ENCODE data around the gene BRK1.

DNA sequence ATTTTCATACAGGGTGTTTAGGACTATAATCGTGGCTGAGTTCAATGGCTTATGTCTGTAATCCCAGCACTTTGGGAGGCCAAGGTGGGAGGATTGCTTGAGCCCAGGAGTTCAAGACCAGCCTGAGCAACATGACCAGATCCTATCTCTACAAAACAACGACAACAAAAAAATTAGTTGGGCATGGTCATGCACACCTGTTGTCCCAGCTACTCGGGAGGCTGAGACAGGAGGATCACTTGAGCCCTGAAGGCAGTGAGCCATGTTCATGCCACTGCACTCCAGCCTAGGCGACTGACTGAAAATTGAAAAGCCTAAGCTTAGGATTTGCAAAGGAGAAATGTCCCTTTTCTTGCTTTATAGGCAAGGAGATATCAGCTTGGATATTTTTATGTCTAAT lies 1.5 kb downstream of the BRK1 start:
- TF ChIP-seq TCF4 (CRISPR knock-in tag; IDR thresholded peaks at IDR 0.05; ENCODE audit: borderline replicate concordance) (no peak), ZFP30 (CRISPR knock-in tag; IDR thresholded peaks at IDR 0.05) (no peak), ZNF565 (CRISPR knock-in tag; conservative IDR thresholded peaks at IDR 0.05; ENCODE audit: low read depth) (no peak), OSR1 (CRISPR knock-in tag; IDR thresholded peaks at IDR 0.05) (no peak), GLIS3 (CRISPR knock-in tag; IDR thresholded peaks at IDR 0.05) (no peak), ARNTL (CRISPR knock-in tag; IDR thresholded peaks at IDR 0.05; ENCODE audit: borderline replicate concordance, low read depth) (no peak), ZFP3 (CRISPR knock-in tag; IDR thresholded peaks at IDR 0.05) (no peak), ZNF70 (CRISPR knock-in tag; IDR thresholded peaks at IDR 0.05) (no peak), CSDC2 (CRISPR knock-in tag; IDR thresholded peaks at IDR 0.05) (no peak), ZNF8 (CRISPR knock-in tag; IDR thresholded peaks at IDR 0.05) (no peak)
- TF ChIP-seq, protein P1, sequence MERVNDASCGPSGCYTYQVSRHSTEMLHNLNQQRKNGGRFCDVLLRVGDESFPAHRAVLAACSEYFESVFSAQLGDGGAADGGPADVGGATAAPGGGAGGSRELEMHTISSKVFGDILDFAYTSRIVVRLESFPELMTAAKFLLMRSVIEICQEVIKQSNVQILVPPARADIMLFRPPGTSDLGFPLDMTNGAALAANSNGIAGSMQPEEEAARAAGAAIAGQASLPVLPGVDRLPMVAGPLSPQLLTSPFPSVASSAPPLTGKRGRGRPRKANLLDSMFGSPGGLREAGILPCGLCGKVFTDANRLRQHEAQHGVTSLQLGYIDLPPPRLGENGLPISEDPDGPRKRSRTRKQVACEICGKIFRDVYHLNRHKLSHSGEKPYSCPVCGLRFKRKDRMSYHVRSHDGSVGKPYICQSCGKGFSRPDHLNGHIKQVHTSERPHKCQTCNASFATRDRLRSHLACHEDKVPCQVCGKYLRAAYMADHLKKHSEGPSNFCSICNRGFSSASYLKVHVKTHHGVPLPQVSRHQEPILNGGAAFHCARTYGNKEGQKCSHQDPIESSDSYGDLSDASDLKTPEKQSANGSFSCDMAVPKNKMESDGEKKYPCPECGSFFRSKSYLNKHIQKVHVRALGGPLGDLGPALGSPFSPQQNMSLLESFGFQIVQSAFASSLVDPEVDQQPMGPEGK (CRISPR knock-in tag; IDR thresholded peaks at IDR 0.05; ENCODE audit: borderline replicate concordance): no peak
- TF ChIP-seq, protein P2, sequence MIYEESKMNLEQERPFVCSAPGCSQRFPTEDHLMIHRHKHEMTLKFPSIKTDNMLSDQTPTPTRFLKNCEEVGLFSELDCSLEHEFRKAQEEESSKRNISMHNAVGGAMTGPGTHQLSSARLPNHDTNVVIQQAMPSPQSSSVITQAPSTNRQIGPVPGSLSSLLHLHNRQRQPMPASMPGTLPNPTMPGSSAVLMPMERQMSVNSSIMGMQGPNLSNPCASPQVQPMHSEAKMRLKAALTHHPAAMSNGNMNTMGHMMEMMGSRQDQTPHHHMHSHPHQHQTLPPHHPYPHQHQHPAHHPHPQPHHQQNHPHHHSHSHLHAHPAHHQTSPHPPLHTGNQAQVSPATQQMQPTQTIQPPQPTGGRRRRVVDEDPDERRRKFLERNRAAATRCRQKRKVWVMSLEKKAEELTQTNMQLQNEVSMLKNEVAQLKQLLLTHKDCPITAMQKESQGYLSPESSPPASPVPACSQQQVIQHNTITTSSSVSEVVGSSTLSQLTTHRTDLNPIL (CRISPR knock-in tag; IDR thresholded peaks at IDR 0.05; ENCODE audit: low read depth): no peak
- TF ChIP-seq, protein P3, sequence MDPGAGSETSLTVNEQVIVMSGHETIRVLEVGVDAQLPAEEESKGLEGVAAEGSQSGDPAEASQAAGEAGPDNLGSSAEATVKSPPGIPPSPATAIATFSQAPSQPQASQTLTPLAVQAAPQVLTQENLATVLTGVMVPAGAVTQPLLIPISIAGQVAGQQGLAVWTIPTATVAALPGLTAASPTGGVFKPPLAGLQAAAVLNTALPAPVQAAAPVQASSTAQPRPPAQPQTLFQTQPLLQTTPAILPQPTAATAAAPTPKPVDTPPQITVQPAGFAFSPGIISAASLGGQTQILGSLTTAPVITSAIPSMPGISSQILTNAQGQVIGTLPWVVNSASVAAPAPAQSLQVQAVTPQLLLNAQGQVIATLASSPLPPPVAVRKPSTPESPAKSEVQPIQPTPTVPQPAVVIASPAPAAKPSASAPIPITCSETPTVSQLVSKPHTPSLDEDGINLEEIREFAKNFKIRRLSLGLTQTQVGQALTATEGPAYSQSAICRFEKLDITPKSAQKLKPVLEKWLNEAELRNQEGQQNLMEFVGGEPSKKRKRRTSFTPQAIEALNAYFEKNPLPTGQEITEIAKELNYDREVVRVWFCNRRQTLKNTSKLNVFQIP (CRISPR knock-in tag; IDR thresholded peaks at IDR 0.05; ENCODE audit: borderline replicate concordance, low read depth): no peak

Measured in SK-N-SH treated with all-trans-retinoic acid at 6 μM for 48 hours (cell line).